ENCODE results near the gene DUSP10.
A peak's percentile ranks its signal among the peaks of the same experiment; 100 is the strongest.

Gene DUSP10

GRCh38 chr1:221781102-221781755, 39.3 kb upstream of the DUSP10 start:
- TF ChIP-seq GABPA (IDR thresholded peaks at IDR 0.05; ENCODE audit: low read depth) (no peak), CTCF (IDR thresholded peaks at IDR 0.05; ENCODE audit: insufficient read depth, low read length) (no peak), SPI1 (IDR thresholded peaks at IDR 0.05; ENCODE audit: borderline replicate concordance, low read depth) (no peak), REST (IDR thresholded peaks at IDR 0.05; ENCODE audit: insufficient replicate concordance, low read depth) (no peak), POLR2AphosphoS5 (IDR thresholded peaks at IDR 0.05; ENCODE audit: low read depth) (no peak)
- H3K4me3 ChIP-seq (replicated peaks; ENCODE audit: insufficient read depth, low read length) = no peak overlapping the region
- peak in 1 of 2 experiments; percentile 91 for DNase-seq (ENCODE audit: low read depth in 1 of 2, low spot score in 1 of 2)
- H3K27me3 ChIP-seq (ENCODE audit: insufficient read depth, poor library complexity, severe bottlenecking) = no peaks in the 10 kb centered on the region
- H3K27ac ChIP-seq (replicated peaks) = no peak overlapping the region

DNA sequence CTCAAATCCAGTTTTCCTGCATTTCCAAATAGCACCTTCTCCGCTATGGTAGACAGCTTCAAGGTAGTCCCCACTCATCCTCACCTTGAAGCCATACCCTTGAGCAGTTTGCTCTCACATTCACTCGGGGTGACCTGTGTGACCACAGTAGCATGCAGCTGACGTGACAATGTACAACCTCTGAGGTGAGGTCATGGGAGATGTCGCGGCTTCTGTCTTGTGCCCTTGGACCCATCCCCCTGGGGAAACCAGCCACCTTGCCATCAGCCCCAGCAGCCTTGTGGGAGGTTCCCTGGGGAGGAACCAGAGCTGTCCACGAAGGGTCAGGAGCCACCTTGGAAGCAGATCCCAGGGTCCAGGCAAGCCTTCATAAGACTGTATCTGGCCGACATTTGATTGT, 38.3 kb upstream of the DUSP10 start:
- Histone ChIP-seq H3K4me3 (replicated peaks; ENCODE audit: insufficient read depth, low read length) (no peak overlapping the region), H3K27me3 (ENCODE audit: insufficient read depth, poor library complexity, severe bottlenecking) (no peaks in the 10 kb centered on the region), H3K27ac (replicated peaks) (no peak overlapping the region)
- no peak for TF ChIP-seq CTCF (IDR thresholded peaks at IDR 0.05; ENCODE audit: insufficient read depth, low read length)
- TF ChIP-seq REST (IDR thresholded peaks at IDR 0.05; ENCODE audit: insufficient replicate concordance, low read depth) = no peak
- TF ChIP-seq POLR2AphosphoS5 (IDR thresholded peaks at IDR 0.05; ENCODE audit: low read depth) = no peak
- DNase-seq (ENCODE audit: low read depth in 1 of 2, low spot score in 1 of 2) = no peak

DNA sequence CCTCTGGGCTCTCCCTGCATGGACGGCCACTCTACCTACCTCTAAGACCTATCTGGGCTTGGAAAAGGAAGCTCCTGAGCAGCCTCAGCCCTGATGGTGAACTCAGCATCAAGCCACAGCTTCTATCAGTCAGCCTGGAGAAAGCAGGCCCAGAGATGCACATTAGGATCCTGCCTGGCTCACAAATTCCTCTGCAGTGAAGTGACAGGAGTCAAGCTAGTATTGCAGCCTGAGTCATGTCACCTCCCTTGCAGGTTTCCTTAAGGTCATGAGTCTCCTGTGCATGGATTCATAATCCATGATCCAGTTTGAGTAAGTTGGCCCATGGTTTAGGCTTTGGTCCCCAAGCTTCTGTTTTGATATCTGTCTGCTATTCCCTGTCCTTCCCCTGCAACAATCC, 37.9 kb upstream of the DUSP10 start:
- no peak for DNase-seq (ENCODE audit: low read depth in 1 of 2, low spot score in 1 of 2)
- H3K27ac ChIP-seq (replicated peaks) = no peak overlapping the region
- no peak overlapping the region for H3K4me3 ChIP-seq (replicated peaks; ENCODE audit: insufficient read depth, low read length)
- no peaks in the 10 kb centered on the region for H3K27me3 ChIP-seq (ENCODE audit: insufficient read depth, poor library complexity, severe bottlenecking)
- TF ChIP-seq GABPA (IDR thresholded peaks at IDR 0.05; ENCODE audit: low read depth) (no peak), REST (IDR thresholded peaks at IDR 0.05; ENCODE audit: insufficient replicate concordance, low read depth) (no peak), CTCF (IDR thresholded peaks at IDR 0.05; ENCODE audit: insufficient read depth, low read length) (no peak), SPI1 (IDR thresholded peaks at IDR 0.05; ENCODE audit: borderline replicate concordance, low read depth) (no peak), POLR2AphosphoS5 (IDR thresholded peaks at IDR 0.05; ENCODE audit: low read depth) (no peak)

All from HL-60 (cell line).